CD4-positive, alpha-beta T cell treated with Interleukin-17A for 1 hour (primary cell): ENCODE results near the gene ZGPAT.
A peak's percentile ranks its signal among the peaks of the same experiment; 100 is the strongest.
"Not testable (repeated sequence)": the region's sequence is repeated elsewhere in the genome, so short reads cannot be mapped to it uniquely, and the experiment has no call there.

Experiments used
- DNase-seq: peaks from one replicate; pipeline ENCODE4 v3.0.0-alpha.2; 2020

ZGPAT gene, protein sequence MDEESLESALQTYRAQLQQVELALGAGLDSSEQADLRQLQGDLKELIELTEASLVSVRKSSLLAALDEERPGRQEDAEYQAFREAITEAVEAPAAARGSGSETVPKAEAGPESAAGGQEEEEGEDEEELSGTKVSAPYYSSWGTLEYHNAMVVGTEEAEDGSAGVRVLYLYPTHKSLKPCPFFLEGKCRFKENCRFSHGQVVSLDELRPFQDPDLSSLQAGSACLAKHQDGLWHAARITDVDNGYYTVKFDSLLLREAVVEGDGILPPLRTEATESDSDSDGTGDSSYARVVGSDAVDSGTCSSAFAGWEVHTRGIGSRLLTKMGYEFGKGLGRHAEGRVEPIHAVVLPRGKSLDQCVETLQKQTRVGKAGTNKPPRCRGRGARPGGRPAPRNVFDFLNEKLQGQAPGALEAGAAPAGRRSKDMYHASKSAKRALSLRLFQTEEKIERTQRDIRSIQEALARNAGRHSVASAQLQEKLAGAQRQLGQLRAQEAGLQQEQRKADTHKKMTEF

DNA sequence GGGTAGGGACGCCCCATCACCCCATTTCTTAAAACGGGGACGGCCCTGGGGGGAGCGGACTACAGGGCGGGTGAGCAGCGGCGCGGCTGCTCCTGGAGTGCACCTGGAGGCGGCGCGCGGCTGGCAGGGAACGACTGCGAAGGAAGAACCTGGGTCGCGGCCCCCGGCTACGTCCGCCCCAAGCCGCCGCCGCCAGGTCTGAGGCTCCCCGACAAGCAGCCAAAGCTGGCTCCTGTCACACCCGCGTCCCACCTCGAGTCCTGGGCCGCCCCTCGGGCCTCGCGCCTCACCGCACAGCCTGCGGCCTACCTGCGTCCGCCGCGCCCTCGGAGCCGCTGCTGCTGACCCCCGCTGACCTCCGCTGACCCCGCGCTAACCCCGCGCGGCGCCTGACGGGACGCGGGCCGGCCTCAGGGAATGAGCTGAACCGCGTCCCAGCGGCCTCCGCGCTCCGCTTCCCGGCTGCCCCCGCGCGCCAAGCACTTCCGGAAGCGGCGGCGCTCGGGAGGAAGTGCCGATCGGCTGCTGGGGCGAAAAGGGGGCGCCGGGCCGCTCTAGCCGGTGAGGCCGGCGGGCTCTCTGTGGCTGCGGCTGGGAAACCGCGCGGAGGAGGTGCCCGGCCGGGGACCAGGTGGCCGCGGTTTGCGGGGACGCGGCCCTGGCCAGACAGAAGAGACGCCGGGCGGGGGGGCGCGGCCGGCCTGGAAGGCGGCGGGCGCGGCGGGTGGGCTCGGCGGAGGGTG lies at the start of gene ZGPAT, which contains the start of gene ARFRP1:
Gene ZGPAT, plus strand, starts transcription at position 482 of the 743 bp plus-strand sequence. CDS start 542 bp downstream, outside the sequence.
Gene ARFRP1, minus strand, starts transcription at position 419 of the 743 bp plus-strand sequence. CDS start 885 bp downstream, outside the sequence.
- peak; percentile 89 for DNase-seq

GRCh38 chr20:63658749-63659187 lies 49.1 kb upstream of the ZGPAT start:
- no peak for DNase-seq

- DNase-seq, result no peak
Measured at GRCh38 chr20:63659370-63659769, 48.5 kb upstream of the ZGPAT start.

GRCh38 chr20:63660174-63660573 lies 47.7 kb upstream of the ZGPAT start:
- DNase-seq, result not testable (repeated sequence)

GRCh38 chr20:63660622-63661021 lies 47.2 kb upstream of the ZGPAT start:
- no peak for DNase-seq

DNA sequence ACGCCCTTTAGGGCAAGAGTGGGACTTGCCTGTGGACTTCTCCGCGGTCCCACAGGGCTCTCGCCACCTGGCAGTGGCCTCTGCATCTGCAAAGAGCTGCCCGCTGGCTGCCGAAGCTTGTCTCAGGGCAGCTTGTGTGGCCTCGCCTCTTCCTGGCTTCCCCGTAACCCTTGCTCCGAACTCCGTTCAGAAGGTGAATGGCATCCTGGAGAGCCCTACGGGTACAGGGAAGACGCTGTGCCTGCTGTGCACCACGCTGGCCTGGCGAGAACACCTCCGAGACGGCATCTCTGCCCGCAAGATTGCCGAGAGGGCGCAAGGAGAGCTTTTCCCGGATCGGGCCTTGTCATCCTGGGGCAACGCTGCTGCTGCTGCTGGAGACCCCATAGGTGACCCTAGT lies 46.7 kb upstream of the ZGPAT start:
- no peak for DNase-seq

DNA sequence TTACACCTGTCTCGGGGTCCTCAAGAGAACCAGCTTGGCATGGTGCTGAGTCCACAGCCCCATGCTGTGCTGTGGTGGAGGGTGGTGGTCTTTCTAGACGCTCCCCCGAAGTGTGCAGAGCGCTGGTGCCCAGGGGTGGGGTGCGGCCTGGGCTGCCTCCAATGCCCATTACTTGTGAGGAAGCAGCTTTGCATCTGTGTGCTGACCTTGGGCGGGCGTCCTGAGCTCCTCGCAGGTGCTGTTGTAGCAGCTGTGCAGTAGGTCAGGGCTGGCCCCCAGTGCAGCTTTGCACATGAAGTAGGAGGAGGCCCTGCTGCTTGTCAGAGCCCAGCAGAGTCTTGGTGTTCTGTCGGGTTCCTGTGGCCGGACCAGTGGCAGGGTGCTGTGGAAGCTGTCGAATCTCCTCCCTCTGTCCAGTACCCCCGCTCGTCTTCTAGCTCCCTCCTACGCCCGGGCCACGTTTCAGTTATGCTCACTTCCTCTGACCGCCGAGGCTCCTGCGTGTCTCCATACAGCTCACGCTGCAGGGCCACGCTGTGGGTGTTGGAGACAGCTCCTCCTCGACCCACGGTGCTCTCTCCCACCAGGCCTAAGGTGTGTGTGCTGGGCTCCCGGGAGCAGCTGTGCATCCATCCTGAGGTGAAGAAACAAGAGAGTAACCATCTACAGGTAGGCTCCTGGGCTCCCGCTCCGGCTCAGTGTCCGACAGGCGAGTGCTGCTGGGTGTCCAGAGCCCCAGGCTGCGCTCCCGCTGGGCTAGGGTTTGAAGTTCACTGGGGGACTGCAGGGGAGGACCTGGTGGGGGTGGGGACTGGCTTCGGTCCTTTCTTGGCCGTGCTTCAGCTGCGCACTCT lies 45.7 kb upstream of the ZGPAT start:
- no peak for DNase-seq

DNA sequence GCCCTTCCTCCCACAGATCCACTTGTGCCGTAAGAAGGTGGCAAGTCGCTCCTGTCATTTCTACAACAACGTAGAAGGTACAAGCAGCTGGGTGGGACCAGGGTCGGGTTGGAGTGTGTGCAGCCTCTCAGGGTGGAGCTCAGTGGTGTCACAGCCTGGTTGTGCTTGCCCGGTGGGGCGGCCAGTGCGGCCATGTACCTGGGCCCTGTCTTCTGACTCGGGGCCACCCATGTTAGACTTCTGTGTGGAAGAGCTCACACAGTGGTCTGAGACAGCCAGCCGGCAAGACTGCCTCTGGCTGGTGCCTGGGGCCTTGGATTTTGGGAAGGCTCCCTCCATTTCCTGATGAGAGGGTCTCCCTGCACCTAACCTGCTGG lies 45.0 kb upstream of the ZGPAT start:
- no peak for DNase-seq

DNA sequence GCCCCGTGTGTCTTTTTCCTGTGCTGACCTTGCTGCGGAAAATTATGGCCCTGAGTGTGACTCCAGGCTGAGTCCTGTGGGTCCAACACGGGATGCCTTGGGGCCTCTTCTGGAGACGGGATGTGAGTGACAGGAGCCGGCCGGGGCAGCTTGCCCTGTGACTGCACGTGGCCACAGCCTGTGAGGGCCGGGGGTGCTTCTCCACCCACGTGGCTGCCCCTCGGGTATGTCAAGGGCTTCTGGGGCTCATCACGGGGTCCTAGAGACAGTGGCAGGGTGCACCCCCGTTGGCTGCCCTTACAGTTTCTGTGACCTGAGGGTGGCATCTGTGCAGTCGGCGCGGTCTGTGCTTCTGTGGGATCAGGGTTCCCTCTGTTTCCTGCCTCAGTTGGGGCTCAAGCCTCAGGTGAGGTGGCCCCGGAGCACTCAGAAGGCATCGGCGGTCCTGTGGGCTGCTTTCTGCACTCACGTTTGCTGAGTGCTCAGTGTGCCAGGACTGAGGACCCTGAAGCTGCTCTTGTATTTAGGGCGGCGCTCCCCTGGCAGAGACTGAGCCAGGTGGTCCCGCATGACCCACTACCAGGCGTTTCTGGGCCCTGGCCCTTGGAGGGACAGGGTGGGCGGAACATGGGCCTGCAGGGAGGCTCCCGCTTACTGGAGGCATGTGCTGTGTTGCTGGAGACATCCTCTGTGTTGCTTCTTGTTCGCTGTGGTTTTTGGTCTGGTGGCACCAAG lies 44.3 kb upstream of the ZGPAT start:
- no peak for DNase-seq

DNA sequence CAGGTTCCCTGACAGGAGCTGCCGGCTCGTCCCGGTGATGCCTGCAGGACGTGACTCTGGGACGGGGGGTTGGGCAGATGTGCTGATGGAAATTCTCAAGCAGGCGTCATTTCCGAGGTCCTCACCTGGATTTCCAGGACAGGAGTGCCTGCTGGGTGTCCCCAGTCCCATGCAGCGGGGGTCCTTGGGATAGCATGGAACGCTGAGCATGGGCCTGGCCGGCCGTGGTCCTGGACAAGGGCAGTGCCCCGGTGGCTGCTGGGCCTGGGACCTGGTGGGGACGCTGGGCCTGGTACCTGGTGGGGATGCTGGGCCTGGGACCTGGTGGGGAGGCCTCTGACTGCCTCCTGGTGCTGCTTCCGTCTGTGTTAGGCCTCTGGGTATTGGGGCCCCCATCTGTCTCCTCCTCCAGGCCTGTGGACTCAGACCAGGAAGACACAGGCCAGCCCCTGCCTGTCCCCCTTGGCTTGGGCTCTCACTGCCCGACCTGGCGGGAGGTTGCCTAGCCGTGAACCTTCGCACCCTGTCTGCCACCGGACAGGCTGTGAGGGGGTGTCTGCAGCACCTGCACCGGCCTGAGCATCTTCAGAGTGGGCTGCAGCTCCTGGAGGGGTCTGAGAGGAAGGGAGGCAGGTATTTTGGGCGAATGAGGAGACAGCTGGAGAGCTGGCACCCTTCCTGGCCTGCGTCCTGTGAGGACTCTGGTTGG lies 43.5 kb upstream of the ZGPAT start:
- no peak for DNase-seq

DNA sequence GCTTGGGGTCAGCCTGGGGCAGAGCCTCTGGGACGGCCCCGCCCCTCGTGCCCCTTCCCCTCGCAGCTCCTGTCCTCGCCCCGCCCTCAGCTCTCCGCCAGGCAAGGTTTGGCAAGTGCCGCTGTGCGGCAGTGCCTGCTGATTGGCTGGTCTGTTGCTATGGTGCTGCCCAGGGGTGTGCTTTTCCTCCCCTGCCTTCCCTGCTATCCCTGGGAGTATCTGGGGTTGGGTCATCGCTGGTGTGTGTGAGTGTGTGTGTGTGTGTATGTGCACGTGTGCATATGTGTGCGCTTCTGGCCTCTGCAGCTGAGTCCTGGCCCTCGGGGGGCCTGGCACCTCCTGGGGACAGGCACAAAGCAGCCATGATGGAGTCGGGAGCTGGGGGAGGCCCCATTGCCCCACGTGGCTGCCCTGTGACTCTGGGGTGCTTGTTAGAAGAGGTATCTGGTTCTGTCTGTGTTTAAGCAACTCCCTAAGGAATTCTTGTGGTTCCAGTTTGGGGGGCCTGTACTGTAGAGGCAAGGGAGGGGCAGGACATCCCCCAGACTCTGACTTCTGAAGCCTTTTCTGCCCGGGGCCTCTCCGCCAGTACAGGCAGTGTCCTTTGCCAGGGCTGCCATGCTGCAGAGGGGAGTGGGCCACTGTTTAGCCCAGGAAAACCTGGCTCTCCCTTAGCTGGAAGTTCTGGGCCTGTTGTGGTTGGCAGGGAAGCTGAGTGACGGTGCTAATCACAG lies 42.8 kb upstream of the ZGPAT start:
- no peak for DNase-seq

- no peak for DNase-seq
Measured at GRCh38 chr20:63665708-63666107, 42.1 kb upstream of the ZGPAT start.

GRCh38 chr20:63667858-63668257 lies 40.0 kb upstream of the ZGPAT start:
- no peak for DNase-seq

- DNase-seq, result no peak
Measured at GRCh38 chr20:63668351-63668750, 39.5 kb upstream of the ZGPAT start.

GRCh38 chr20:63671695-63672094 lies 36.1 kb upstream of the ZGPAT start:
- not testable (repeated sequence) for DNase-seq

- no peak for DNase-seq
Measured at GRCh38 chr20:63672666-63673065, 35.2 kb upstream of the ZGPAT start.

GRCh38 chr20:63673951-63674350 lies 33.9 kb upstream of the ZGPAT start:
- DNase-seq, result no peak

- DNase-seq, result no peak
Measured at GRCh38 chr20:63675681-63676368, 32.0 kb upstream of the ZGPAT start.

DNA sequence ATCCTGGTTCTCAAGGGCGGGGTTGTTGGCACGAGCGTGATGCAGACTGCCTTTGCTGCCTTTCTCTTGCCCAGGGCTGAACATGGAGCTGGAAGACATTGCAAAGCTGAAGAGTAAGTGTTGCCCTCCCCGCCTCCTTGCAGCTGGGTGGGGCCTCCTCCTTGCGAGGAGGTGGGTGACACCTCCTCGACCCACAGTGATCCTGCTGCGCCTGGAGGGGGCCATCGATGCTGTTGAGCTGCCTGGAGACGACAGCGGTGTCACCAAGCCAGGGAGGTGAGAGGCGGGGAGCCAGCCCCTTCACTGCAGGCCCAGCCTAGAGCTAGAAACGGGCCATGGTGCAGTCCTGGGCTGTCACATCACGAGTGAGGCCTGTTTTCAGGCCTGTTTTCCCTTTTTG lies 29.8 kb upstream of the ZGPAT start:
- DNase-seq, result no peak
